Vagina (tissue), 2 donors: ENCODE measurements around the gene BAIAP2L1.

ENCODE experiments used
- CTCF ChIP-seq, 3 experiments: fragments of 450-650 bp in 2 of 3; fragments of 200-600 bp in 1 of 3; sonication (generic) in 1 of 3; IDR thresholded peaks; one replicate each; pipeline ENCODE4 v1.5.1; 2017 to 2019; ENCODE audit warnings: antibody characterized with exemption in 3 of 3, mild to moderate bottlenecking in 2 of 3, moderate library complexity in 2 of 3
- POLR2A ChIP-seq, 2 donors: fragments of 450-650 bp; IDR thresholded peaks; one replicate each; pipeline ENCODE4 v1.6.1; 2017; ENCODE audit warnings: antibody characterized with exemption in 2 of 2, mild to moderate bottlenecking in 2 of 2, moderate library complexity in 2 of 2

- no peak for TF ChIP-seq CTCF (IDR thresholded peaks at IDR 0.05)
- no peak for TF ChIP-seq POLR2A (IDR thresholded peaks at IDR 0.05)
Measured at GRCh38 chr7:98315318-98315993, 85.4 kb downstream of the BAIAP2L1 start.
